ENCODE measurements around the gene BLM.
"Not testable (repeated sequence)": the region's sequence is repeated elsewhere in the genome, so short reads cannot be mapped to it uniquely, and the experiment has no call there.

Gene BLM

DNA sequence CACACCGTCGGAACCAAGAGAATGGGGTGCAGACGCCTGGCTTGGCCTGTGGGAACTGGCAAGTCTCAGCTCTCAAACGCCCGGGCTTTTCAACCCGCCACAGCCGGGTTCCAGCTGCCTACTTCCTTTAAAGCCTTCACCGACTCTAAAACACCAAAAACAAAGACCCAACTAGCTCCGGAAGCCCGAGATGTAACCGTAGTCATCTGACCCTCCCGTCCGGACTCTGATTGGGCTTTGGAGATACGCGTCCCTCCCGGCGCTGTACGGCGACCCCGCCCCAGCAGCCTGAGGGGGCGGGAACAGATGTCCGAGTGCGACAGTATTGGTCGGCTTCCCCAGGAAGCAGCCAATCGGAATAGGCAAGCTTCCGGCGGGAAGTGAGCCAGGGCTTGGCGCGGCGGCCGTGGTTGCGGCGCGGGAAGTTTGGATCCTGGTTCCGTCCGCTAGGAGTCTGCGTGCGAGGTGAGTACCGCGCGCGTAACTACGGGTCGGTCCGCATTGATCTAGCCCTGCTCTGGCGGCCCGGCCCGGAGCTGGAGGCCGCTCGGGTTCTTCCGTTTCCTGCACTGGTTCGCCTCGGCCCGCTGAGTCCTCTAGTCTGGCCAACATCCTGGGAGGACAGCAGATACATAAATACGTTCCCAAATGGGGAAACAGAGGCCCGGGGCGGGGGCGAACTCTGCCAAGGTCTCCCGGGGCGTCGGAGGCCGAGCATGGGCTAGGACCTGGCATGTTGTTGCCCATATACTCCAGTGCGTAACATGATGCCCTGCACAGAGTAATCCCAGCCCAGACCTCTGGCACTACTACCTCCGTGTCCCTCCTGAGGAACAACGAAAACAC lies at the start of gene BLM:
TSS of gene BLM (plus strand) at position 371 of the 846 bp plus-strand sequence. CDS start 30,047 bp downstream, outside the sequence.
- DNase-seq (ENCODE audit: low spot score): peak; percentile 96

DNA sequence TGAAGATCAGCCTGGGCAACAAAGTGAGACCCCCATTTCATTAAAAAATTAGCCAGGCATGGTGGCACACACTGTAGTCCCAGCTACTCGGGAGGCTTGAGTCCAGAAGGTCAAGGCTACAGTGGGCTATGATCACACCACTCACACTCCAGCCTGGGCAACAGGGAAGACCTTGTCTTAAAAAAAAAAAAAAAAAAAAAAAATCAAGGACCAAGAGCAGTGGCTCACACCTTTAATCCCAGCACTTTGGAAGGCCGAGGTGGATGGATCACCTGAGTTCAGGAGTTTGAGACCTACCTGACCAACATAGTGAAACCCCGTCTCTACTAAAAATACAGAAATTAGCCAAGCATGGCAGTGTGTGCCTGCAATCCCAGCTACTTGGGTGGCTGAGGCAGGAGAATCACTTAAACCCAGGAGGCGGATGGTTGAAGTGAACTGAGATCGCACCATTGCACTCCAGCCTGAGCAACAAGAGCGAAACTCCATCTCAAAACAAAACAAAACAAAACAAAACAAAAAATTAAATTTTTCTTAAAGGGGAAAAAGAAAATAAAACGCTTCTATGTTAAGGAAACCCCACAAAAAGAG lies 49.3 kb upstream of the BLM start:
- DNase-seq (ENCODE audit: low spot score): not testable (repeated sequence)

DNA sequence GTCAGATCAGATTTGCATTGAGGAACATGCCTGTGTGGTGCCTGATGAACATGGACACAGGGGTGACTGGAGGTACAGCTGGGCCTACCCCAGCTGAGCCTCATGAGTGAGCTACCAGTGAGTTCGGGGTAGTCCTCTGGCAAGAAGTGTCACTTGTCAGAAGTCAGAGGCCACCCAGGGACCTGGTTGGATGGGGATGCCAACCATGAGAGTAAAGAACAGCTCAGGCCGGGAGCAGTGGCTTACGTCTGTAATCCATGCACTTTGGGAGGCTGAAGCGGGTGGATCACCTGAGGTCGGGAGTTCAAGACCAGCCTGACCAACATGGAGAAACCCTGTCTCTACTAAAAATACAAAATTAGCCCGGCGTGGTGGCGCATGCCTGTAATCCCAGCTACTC lies 46.5 kb upstream of the BLM start:
- DNase-seq (ENCODE audit: low spot score): not testable (repeated sequence)

DNA sequence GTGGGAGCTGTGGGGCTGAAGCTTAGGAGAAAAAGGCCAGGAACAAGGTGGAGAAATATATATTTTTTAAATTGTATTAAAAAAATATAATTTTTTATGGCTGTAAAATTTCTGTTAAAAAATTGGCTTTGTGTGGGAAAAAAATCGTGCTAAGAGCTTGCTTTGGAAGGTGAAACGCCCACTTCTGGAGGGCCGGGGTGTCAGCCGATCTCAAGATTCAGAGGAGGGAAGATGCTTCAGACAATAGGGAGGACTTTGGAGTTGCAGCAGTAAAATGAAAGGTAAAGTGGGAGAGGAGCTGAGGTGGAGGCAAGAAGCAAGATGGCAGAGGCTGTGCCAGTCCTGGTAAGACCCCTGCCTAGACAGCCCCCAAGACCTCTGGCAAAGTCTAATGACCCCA lies 45.9 kb upstream of the BLM start:
- no peak for DNase-seq (ENCODE audit: low spot score)

DNA sequence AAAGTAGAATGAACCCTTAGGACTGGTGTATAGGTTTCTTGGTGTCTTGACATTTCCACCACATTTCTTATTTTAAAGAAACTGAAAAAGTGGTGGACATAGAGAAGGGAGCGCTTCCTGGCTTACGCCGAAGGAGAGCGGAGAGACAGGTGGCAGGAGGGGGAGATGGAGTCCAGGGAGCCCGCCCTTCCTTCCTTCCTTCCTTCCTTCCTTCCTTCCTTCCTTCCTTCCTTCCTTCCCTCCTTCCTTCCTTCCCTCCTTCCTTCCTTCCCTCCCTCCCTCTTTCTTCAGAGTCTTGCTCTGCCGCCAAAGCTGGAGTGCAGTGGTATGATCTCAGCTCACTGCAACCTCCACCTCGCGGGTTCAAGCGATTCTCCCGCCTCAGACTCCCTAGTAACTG lies 43.8 kb upstream of the BLM start:
- not testable (repeated sequence) for DNase-seq (ENCODE audit: low spot score)

DNA sequence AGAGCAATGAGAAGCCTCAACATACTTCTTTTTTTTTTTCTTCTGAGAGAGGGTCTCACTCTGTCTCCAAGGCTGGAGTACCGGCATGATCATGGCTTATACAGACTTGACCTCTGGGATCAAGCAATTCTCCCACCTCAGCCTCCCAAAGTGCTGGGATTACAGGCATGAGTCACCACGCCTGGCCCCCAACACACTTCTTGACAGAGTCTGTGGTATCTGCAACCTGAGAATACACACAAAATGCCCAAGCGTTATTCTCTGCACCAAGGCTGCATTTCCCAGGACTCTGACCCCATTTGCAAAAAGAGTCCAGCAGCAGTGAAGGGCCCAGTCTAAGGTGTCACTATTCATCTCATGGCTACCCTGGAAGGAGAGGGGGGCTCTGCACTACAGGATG lies 42.7 kb upstream of the BLM start:
- DNase-seq (ENCODE audit: low spot score): no peak

DNA sequence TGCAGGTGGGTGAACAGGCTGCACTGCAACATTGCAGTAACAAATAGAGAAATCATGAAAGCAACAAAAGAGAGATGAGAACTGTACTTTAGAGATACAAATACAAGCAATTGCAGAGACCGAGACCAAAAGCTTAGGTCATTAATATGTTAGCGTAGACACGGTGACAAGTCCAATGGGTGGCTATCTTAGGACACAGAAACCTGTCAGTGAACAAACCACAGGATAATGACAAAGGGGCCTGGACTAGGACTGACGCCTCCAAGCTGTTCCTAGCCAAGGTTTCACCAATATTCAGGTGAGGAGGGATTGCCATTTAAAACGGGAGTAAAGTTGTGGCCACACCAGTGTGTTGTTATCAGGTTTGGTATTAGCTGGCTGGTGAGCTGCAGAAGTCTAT lies 41.7 kb upstream of the BLM start:
- no peak for DNase-seq (ENCODE audit: low spot score)

DNA sequence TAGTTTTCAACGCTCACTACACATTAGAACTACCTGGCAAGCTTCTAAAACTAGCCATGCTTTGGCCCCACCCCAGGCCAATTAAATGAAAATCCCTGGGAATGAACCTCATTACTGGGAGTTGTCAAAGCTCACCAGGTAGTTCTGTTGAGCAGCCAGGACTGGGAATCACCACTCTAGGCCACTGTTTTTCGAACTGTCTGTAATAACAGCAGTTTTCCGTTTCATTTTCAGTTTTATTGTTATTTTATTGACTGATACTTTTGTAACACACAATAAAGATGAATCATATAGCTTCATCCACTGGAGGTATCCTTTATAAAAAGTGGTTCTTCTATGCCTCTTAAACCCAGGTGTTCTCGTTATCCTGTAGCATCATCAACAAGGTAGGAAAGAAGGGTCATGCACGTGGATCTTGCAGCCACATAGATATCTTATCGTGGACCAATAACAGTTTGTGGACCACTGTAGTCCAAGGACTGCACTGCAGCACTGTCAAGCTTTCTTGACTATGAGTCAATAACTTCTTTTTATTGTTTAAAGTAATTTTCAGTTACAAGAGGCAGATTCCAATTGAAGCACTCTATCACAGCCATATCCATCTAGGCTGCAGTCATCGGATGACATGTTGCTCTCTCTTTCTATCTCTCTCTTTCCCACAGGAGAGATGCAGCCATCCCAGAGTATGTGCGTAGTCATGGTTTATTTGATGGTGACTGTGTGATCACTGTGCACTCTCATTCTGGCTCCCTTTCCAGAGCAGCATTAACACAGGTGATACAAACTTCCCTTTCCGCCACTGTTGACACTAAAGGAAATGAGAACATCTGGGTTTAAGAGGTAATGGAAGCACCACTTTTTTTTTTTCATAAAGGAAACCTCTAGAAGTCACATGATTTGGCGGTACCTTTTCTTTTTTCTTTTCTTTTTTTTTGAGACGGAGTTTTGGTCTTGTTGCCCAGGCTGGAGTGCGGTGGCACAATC lies 39.0 kb upstream of the BLM start:
- no peak for DNase-seq (ENCODE audit: low spot score)

DNA sequence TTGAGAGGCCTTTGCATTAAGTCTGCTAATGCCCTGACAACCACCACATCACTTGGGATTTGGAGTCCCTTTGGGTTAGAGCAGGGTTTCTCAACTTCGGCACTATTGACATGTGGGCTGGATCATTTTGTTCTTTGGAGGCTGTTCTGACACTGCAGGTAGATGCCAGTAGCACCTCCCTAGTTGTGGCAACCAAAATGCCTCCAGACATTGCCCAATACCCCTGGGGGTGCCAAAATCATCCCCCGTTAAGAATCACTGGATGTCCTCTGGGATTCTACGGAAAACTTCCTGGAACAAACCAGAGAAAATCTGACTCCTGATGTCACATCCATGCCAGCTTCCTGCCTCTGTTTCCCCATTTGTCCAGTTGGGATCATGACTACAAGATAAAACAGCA lies 37.2 kb upstream of the BLM start:
- no peak for DNase-seq (ENCODE audit: low spot score)

DNA sequence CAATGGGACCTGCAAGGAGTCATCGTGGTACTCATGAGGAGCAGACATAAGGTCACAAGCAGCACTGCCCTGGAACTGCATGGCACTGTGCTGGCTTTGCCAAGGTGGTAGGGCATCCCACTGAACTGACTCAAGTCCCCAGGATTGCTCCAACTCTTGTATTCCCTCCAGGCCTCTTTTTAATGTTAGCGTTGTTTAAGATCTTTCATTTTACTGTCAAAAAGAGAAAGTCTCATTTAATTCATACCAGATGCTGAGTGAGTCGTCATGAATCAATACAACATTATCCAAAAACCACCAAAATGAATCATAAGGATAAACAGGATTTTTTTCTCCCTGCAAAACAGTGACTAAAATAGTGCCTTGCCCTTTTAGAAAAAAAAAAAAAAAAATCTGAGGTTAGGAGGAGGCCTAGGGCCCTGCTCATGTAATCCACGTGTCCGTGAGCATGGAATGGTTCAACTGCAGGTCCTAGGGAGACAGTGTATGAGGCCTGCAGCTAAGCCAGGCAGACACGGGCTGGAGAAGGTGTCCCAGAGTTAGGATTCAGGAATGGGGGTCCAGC lies 36.7 kb upstream of the BLM start:
- no peak for DNase-seq (ENCODE audit: low spot score)

DNA sequence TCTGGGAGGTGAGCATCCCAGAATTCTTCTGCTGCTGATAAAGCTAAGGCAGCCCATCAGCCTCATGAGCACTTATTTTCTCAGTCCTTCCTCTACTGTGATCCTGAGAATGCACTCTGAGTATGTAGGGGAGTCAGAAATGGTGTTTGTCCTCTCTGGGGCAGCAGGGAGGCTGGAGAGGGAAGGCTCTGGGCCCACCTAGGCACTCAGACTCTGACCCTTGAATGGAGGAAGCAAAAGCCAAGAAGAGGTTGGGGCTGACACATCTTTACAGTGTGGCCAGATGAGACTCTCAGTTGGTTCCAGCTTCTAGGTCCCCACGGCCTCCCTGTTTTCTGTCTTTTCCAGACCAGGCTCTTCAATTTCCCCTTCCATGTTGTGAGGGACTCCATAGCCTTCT lies 36.1 kb upstream of the BLM start:
- DNase-seq (ENCODE audit: low spot score): no peak

DNA sequence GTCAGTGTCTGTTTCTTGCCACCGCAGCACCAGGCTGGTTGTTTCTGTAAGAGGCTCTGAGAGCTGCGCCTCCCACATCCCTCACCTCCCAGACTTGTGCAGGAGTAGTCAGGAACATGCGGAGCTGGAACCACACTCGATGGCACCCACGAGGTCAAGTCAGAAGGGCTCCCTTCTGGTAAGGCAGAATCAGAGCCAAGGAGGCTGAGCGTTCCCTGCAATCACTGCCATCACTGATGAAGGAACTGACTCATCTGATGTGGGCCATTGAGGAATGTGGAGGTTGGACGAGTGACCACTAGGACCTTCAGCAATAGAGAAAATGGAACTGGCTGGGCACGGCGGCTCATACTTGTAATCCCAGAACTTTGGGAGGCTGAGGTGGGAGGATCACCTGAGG lies 35.7 kb upstream of the BLM start:
- DNase-seq (ENCODE audit: low spot score): no peak

DNA sequence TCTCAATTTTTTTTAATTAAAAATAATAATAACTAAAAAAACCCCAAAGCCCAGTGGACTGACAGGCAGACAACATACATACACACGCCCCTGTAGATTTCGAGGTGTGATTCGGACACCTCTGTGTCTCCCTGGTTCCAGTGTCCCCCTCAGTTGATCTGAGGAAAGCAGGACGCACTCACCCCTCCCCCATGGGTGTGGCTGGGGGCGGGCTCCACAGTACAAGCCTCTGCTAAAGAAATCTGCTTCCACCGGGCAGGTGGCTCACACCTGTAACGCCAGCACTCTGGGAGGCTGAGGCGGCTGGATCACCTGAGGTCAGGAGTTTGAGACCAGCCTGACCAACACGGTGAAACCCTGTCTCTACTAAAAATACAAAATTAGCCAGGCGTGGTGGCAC lies 33.8 kb upstream of the BLM start:
- no peak for DNase-seq (ENCODE audit: low spot score)

DNA sequence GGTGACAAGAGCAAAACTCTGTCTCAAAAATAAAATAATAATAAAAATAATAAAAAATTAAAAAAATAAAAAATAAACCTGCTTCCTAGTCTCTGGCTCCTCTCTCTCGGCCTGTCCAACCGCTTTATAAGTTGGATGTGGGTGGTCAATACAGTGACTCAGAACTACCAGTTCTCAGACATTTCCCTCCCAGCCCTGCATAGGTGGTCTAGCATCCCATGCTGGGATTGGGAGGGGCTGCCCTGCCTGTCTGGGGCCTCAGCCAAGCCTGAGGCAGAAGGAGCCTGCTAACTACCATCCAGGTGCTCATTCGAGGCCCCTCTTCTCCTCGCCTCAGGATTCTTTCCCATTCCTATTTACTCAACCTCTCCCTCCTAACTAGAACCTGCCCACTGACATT lies 33.3 kb upstream of the BLM start:
- DNase-seq (ENCODE audit: low spot score): no peak

DNA sequence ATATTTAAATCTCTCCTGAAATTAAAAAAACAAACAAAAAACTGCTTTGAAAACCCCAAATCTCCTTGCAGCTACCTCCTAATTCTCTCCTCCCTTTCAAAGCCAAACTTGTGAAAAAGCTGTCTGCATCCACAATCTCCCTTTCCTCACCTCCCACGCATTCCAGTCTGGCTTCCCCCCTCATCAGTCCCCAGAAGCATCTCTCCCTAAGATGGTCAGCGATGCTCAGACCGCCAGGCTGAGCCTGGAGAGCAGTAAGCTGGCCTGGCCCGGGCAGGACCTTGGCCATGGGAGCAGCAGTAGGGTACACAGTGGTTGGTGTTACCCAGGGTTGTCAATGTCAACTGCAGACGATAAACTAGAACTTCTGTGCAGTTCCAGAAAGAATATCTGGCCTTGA lies 32.9 kb upstream of the BLM start:
- no peak for DNase-seq (ENCODE audit: low spot score)

DNA sequence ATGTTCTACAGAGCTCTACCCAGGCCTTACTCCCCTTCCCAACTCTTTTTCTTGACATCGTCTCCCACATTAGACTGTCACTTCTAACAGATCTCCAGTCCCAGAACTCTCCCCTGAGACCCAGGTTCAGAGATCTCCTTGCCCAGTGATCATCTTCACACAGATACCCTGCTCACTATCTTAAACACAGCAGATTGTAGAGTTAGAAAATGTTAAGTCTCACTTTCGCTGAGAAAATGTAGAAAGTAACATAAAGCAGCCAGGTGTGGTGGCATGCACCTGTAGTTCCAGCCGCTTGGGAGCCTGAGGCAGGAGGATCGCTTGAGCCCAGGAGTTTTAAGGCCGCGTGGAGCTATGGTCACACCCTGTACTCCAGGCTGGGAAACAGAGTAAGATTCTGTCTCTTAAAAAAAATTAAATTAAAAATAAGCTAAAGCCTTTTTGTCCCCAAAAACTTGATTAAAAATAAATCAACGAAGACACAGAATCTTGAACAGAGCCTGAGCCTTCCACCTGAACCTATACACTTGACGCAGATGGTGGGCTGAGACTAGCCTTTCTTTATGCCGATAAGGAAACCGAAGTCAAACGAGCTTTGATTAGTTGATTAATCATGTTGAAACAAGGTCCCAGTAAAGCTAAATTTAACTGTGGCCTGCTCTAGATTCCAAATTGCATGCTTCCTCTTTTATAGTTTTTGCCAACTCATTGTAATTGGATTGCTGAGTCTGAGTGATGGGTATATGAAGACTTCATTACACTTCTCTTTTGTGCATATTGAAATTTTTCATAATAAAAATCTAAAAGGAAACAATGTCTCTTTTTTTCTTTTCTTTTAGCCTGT lies 31.3 kb upstream of the BLM start:
- DNase-seq (ENCODE audit: low spot score): no peak

DNA sequence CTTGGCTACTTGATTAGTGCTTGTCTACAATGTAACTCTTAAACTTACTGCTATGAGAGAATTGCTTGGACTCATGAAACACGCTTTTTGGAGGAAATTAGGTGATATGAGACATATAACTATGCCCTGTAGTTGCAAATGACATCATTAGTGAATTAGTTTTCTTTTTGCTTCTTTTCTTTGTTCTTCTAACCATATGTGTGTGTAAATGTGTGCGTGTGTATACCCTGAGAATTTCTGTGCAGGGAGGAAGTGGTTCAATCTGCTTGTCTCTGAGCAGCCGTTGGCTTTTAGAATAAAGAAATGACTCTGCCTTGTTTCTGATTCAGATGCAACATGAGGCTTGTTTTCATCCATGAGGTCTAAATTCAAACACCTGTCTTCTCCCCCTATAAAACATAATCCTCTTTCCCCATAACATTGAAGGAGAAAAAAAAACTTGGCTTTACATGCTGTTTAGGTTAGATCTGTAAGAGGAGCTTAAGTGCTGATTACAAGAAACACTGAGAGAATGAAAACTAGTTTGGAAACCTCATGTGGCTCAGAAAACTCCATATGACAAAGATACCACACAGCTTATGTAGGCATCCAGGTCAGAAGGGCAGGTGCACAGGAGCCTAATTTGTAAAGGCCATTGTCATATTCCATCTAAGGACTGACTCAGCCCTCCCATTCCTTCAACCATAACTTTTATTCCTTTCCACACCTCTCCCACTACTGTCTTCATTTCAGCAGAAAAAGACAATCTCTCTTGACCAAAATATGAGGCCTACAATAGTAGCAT lies 30.5 kb upstream of the BLM start:
- DNase-seq (ENCODE audit: low spot score): no peak

DNA sequence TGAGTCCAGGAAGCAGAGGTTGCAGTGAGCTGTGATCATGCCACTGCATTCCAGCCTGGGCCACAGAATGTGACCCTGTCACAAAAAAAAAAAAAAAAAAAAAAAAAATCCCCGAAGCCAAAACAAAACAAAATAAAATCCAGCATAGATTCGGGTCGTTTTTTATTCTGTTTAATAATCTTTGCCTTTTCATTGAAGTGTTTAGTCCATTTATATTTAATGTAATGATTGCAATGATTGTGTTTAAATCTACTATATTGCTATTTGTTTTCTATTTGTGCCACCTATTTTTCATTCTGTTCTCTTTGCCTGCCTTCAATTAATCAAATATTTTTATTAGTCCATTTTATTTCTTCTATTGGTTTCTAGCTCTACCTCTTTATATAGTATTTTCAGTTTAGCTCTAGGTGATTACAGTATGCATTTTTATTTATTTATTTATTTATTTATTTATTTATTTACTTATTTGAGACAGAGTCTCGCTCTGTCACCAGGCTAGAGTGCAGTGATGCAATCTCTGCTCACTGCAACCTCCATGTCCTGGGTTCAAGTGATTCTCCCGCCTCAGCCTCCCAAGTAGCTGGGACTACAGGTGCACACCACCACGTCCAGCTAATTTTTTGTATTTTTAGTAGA lies 27.7 kb upstream of the BLM start:
- DNase-seq (ENCODE audit: low spot score): not testable (repeated sequence)

DNA sequence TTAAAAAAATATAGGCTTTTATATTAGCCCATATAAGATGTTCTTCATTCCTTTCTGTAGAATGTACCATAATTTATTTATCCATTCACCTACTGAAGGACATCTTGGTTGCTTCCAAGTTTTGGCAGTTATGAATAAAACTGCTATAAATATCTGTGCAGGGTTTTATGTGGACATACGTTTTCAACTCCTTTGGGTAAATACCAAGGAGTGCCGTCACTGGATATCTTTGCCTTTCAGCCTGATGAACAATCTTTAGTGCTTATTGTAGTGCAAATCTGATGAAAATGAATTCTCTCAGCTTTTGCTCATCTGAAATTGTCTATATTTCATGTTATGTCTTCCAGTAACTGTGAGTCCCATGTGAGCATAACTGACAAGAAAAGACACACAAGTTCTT lies 26.6 kb upstream of the BLM start:
- DNase-seq (ENCODE audit: low spot score): no peak

DNA sequence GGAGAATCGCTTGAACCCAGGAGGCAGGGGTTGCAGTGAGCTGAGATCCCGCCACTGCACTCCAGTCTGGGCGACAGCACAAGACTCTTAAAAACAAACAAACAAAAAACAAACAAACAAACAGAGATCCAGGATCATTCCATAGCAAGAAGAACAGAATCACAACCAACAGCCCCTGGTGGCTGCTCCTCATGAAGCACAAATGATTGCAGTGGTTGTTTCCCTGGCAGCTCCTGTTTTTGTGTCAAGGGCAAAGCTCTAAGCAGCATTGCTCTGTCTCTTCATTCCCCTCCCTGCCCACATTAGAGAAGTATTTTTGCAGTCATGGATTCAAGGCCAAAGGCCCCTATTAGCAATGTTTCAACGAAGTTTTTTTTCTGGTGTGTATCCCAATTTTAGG lies 25.8 kb upstream of the BLM start:
- DNase-seq (ENCODE audit: low spot score): no peak

Data from hematopoietic multipotent progenitor cell treated with erythropoietin and hydrocortisone succinate and interleukin-3 and kit ligand, for 15 days (in vitro differentiated cells).